Muscle of leg (tissue), 11 donors: ENCODE data around the gene KCNK5. TPM values are rescaled to one million over a fixed set of nuclear protein-coding genes. Genes with fewer than 3 reads are reported as not detected.
A peak's percentile ranks its signal among the peaks of the same experiment; 100 is the strongest.

ENCODE experiments used
- DNase-seq: peaks from one replicate; pipeline ENCODE4 v3.0.0; 2013
- H3K27ac ChIP-seq: one replicate; pipeline ENCODE4 v1.5.1; 2013; ENCODE audit warnings: mild to moderate bottlenecking, low read length, control low read depth
- H3K27me3 ChIP-seq: one replicate; pipeline ENCODE4 v1.6.1; 2013; ENCODE audit warnings: low read length; ENCODE audit not compliant: control insufficient read depth, insufficient read depth
- H3K36me3 ChIP-seq: one replicate; pipeline ENCODE4 v1.6.1; 2013; ENCODE audit warnings: low read length; ENCODE audit not compliant: control insufficient read depth, insufficient read depth
- H3K4me1 ChIP-seq: one replicate; pipeline ENCODE4 v1.6.1; 2013; ENCODE audit warnings: low read length; ENCODE audit not compliant: control insufficient read depth, insufficient read depth
- H3K4me3 ChIP-seq: one replicate; pipeline ENCODE4 v1.5.1; 2013; ENCODE audit warnings: low read length, control low read depth
- H3K9me3 ChIP-seq: replicated peaks from 2 replicates; pipeline ENCODE4 v1.6.1; 2013; ENCODE audit warnings: low read depth, low read length; ENCODE audit not compliant: control insufficient read depth
- WGBS: methylation state at CpG from one replicate; pipeline ENCODE4 v1.1.5; 2013; ENCODE audit warnings: missing lambda C conversion rate; ENCODE audit not compliant: insufficient coverage; 5-methylcytosine and 5-hydroxymethylcytosine counted together
- polyA plus RNA-seq, 8 donors: library from polyadenylated mRNA; unstranded; fragments of 120-200 nt; gene quantifications; one replicate each; pipeline versions ENCODE4 v1.2.1 to v1.2.3, GENCODE V29; 2013; ENCODE audit warnings: inconsistent platforms in 1 of 8, low replicate concordance in 1 of 8; ENCODE audit not compliant: insufficient read length in 8 of 8, insufficient read depth in 1 of 8
- total RNA-seq: library from RNA; stranded (reverse); fragments of 120-200 nt; gene quantifications from one replicate; pipeline ENCODE4 v1.2.4, GENCODE V29; 2013

KCNK5 gene
- total and polyA plus RNA-seq, 9 donors = 0.71 to 2.7 (median 1.5) TPM

GRCh38 chr6:39143238-39143930, 85.9 kb downstream of the KCNK5 start:
- H3K4me1 ChIP-seq = no peaks in the 10 kb centered on the region
- H3K36me3 ChIP-seq = no peaks in the 10 kb centered on the region
- H3K4me3 ChIP-seq = no peak overlapping the region
- WGBS = 45% methylated on average over 5 of the region's 13 CpGs
- peak; percentile 5 for DNase-seq
- H3K27ac ChIP-seq = no peak overlapping the region
- H3K27me3 ChIP-seq = no peaks in the 10 kb centered on the region
- H3K9me3 ChIP-seq = no peaks in the 10 kb centered on the region

GRCh38 chr6:39140556-39141167, 88.6 kb downstream of the KCNK5 start:
- Histone ChIP-seq H3K4me1 (no peaks in the 10 kb centered on the region), H3K9me3 (peaks cover 2% of the 10 kb centered on the region), H3K27ac (no peak overlapping the region), H3K4me3 (no peak overlapping the region), H3K27me3 (no peaks in the 10 kb centered on the region), H3K36me3 (no peaks in the 10 kb centered on the region)
- 70% methylated on average over 4 of the region's 7 CpGs for WGBS
- peak; percentile 2 for DNase-seq

Other genes with a start within 250 kb of the KCNK5 start
- under 0.01 TPM for gene GLP1R, start 180.7 kb downstream of the KCNK5 start, total RNA-seq
- under 1 TPM in 3 of 8 donors, not detected in 5; 0.04 to 0.08 (median 0.07) TPM for gene GLP1R, start 180.7 kb downstream of the KCNK5 start, polyA plus RNA-seq
- 12.7 TPM for gene SAYSD1, start 114.3 kb downstream of the KCNK5 start, total RNA-seq
- 10 to 100 TPM; 10.1 to 12.9 (median 10.9) TPM for gene SAYSD1, start 114.3 kb downstream of the KCNK5 start, polyA plus RNA-seq
- 0.44 TPM for gene KCNK17, start 84.9 kb upstream of the KCNK5 start, total RNA-seq
- gene KCNK17, start 84.9 kb upstream of the KCNK5 start, polyA plus RNA-seq = 1 to 10 TPM in 1 of 8 donors, under 1 TPM in 3, not detected in 4; 0.08 to 1.3 (median 0.48) TPM
- not detected for gene KCNK16, start 93.2 kb upstream of the KCNK5 start, total RNA-seq
- gene KCNK16, start 93.2 kb upstream of the KCNK5 start, polyA plus RNA-seq = under 1 TPM in 2 of 8 donors, not detected in 6; 0.20 to 0.34 TPM